HK-2 (cell line): Measurements from ENCODE around the gene C2orf92.

Source experiments
- DNase-seq: peaks from one replicate; pipeline ENCODE4 v3.0.0-alpha.2; 2018; ENCODE audit not compliant: unreplicated experiment

The C2orf92 gene

DNA sequence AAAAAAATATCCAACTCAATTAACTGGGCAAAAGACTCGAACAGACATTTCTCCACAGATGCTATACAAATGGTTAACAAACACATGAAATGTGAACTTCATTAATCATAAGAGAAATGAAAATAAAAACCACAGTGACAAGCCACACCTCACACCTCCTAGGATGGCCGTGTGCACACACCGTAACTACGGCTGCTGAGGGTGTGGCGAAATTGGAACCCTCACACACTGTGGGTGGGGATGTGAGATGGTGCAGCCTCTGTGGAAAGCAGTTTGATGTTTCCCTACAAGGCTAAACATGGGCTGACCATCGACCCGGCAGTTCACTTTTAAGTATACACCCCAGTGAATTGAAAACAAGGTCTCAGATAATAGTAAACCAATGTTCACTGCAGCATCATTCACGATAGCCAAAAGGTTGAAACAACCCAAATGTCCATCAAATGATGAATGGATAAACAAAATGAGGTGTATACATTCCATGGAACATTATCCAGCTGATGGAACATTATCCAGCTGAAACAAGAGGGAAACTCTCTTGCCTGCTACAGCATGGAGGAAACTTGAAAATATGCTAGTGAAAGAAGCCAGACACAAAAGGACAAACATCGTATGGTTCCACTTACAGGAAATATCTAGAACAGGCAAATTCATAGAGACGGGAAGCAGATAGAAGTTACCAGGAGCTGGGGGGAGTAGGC, 76.1 kb downstream of the C2orf92 start:
- DNase-seq = no peak

DNA sequence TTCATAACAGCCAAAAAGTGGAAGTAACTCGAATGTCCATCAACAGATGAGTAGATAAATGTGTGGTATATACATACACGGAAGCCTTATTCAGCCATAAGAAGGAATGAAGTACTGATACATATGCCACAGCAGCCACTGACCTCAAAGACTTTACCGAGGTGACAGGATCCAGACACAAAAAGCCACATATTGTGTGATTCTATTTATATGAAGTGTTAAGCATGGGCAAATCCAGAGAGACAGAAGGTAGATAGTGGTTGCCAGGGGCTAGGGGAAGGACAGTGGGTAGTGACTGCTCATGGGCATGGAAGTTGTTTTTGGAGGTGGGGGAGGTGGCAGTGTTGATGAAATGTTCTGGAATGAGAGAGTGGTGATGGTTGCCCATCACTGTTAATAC, 77.8 kb downstream of the C2orf92 start:
- no peak for DNase-seq

DNA sequence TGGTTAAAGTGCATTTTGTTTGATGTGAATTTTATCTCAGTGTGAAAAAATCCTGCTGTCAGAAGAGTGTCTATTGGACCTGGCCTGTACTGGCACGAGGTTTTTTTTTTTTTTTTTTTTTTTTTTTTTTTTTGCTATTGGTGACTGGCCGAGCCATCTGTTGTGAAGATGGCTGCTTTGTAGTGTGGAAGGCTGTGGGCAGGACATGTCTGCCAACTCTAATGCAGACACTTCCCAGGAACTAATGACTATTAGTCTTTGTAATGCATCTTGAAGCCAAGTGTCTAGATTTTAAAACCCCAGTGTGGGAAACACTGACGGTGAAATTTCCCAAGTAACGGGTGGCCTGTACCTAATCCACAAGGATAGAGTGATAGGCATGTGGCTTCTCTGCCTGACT, 78.2 kb downstream of the C2orf92 start:
- no peak for DNase-seq

DNA sequence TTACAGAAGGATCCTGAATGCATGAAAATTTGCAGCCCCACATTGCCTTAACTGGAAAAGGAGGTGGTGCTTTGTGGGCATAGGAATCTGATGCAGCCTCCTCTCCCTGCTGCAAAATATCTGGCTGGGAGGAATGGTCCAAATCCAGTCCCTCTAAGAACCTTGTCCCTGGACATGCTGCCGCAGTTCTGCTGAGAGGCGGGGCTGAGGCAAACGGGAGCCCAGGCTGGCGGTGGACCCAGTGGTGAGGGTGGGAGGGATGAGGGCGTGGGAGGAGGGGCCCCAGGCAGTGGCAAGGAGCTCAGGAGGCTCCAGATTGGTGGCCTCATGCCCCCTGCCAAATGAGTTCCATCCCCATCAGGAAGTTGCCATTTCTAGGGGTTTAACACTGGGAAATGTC, 80.1 kb downstream of the C2orf92 start:
- DNase-seq = no peak

DNA sequence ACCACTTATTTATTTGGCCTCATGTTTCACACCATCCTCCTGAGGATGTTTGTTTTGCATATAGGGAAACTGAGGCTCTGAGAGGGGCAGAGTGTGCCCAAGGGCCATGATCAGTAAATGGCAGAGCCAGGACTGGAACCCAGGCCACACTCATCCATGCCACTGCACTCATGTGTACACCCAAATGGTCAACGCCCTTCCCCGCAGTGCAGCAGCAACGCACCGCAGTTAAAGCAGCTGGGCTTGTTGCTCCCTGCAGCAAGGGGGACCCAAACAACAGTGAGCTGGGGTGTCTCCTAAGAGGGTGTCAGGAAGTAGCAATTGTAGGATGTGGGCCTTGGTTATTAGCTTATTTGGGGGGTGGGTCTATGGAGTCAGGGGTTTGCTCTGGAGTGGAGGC, 80.5 kb downstream of the C2orf92 start:
- DNase-seq = no peak

DNA sequence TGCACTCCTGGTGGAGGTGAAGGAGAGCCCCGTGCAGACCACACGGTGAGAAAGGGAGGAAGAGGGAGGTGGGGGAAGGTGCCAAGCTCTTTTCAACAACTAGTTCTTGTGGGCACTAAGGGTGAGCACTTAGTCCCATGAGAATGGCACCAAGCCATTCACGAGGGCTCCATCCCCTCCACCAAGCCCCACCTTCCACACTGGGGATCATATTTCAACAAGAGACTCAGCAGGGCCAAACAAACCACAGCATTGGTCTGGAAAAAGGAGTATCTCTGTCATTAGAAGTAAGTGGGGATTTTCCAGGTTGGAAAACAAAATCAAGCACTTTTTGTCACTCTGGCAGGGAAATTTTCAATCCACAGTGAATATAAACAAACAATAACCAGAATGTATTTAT, 82.2 kb downstream of the C2orf92 start:
- no peak for DNase-seq
